CD4-positive, alpha-beta T cell treated with Interferon gamma for 1 hour (primary cell): ENCODE measurements around the gene FAM20C.
"Not testable (repeated sequence)": the region's sequence is repeated elsewhere in the genome, so short reads cannot be mapped to it uniquely, and the experiment has no call there.

Experiments used
- DNase-seq: peaks from one replicate; pipeline ENCODE4 v3.0.0-alpha.2; 2020

FAM20C gene

DNA sequence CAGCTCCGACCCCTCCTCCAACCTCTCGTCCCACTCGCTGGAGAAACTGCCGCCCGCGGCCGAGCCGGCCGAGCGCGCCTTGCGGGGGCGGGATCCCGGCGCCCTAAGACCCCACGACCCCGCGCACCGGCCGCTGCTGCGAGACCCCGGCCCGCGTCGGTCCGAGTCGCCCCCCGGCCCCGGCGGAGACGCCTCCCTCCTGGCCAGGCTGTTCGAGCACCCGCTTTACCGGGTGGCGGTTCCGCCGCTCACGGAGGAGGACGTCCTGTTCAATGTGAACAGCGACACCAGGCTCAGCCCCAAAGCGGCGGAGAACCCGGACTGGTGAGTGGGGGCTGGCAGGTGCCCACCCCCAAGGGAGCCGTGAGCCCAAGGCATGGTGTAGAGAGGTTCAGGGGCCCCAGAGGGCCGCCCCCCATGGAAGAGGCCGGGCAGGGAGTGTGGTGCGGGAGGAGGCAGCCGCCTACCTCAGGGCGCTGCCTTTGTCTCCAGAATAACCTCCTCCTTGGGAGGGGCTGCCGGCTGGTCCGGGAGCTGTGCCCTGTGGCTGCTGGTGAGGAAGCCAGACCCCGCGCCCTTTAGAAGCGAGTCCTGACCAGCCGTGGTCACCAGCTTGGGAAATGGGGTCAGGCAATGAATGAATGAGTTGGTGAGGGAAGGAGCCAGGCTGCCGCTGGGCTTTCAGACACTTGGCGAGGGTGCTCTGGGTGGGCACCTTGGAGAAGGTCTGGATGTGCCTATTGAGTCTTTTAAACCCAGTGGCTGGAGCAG lies 1.3 kb downstream of the FAM20C start:
- DNase-seq, result no peak

DNA sequence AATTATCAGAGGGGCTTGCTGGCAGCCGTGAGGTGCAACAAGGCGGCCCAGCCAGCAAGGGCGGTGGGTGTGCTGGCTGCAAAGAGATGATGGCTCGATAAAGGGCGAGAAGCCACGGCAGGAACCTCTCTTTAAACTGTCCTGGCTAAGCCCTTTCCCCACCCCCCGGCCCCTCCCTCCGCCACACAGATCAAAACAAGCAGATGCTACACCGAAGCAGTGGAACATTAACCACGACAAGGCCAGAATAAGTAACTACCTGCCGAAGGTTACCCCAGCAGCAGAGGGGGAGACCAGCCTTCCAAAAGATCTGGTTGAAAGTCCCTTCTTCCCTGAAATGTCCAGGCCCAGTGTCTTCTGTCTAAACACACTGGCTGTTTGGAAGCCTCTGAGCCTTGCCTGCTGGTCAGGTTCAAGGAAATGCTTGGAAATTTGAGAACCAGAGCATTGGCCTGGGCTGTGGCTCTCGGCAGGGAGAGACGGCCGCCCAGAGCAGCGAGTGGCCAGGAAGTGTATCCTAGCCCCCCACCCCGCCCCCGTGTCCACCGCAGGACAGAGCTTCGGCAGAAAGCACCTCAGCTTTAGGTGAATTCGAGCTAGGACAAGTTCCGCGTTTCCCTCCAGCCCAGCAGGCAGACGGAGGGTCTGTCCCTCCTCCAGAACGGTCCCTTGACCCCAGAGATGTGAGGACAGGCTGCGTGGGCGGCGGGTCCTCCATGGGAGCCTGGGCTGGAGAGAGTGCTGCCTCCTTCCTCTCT lies 2.1 kb downstream of the FAM20C start:
- DNase-seq, result no peak

DNA sequence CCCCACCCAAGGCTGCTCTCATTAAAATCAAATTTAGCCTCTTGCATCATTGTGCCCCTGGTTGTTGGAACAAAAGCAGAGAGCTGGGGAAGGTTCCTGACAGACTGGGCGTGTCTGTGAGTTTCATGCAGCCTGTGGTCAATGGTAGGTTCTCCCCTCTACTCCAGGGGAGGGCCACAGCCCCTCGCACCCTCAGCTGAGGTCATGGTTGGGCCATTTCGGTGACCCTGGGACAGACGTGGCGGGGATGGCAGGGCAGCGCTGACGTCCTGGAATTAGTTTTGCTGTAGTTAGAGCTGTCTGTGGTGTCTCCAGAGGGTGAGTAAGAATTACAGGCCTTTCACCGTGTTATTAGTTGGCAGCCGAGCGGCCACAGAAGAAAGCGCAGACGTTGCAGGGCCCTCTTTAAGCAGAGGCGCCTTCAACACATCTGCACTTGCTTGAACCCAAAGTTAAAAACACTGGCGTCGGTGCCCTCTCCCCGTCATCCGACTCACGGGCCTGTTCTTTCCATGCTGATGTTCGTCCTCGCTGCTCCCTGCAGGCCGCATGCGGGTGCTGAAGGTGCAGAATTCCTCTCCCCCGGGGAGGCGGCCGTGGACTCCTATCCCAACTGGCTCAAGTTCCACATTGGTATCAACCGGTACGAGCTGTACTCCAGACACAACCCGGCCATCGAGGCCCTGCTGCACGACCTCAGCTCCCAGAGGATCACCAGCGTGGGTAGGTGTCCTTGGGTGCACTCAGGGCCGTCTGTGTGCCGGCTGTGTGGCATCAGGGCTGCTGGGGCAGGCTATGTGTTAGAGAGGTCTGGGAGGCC lies 2.8 kb downstream of the FAM20C start:
- no peak for DNase-seq

DNA sequence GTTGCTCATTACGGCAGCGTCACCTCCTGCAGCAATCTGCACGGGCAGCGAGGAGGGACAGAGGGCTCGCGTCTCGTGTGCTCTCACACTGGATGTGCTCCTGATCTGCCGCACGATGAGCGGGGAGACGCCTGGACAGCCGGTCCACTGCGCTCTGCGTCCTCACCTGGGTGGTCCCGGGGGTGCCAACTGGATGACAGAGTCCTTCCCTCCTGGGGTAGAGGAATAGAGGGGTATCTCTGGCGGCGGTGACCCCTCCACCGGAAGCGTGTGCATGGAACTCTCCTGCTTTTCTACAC lies 3.4 kb downstream of the FAM20C start:
- DNase-seq, result no peak

DNA sequence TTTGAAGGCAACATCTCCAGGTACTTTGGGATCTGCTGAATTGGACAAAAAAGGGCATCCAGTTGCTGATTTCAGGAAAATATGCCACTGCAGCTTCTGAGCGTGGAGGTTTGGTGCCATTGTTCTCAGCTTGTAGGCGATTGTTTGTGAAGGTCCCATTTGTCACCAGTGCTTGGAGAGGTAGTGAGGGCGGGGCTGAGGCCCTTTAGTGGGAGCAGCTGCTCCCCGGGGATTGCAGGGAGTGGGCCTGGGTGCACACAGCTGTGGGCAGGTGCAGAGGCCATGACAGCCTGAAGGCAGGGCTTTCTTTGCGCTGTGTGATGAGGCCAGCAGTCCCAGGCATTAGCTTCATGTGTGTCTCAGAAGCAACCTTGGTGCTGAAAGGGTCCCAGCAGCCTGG lies 3.9 kb downstream of the FAM20C start:
- no peak for DNase-seq

DNA sequence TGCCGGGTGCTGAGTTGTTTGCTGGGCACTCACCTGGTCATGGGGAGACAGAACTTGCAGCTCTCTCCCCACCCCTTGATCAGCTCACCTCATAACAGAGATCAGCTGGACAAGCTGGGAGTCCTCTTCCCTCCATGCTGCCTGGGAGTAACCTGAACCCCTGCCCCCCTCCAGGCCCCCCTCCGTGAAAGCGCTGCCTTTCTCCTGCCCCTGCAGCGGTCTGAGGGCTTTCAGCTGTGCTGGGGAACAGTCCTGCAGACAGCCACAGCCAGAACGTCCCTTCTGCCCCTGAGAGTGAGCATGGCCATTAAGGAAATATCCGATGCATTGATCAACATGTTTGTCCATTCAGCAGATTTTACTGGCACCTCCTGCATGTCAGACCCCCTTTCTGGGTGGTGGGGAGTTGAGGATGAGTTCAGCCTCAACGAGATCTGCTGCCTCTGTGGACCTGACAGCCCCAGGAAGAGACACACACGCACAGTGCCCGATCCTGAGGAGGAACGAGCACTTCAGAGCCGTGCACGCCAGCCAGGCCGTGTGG lies 4.5 kb downstream of the FAM20C start:
- no peak for DNase-seq

DNA sequence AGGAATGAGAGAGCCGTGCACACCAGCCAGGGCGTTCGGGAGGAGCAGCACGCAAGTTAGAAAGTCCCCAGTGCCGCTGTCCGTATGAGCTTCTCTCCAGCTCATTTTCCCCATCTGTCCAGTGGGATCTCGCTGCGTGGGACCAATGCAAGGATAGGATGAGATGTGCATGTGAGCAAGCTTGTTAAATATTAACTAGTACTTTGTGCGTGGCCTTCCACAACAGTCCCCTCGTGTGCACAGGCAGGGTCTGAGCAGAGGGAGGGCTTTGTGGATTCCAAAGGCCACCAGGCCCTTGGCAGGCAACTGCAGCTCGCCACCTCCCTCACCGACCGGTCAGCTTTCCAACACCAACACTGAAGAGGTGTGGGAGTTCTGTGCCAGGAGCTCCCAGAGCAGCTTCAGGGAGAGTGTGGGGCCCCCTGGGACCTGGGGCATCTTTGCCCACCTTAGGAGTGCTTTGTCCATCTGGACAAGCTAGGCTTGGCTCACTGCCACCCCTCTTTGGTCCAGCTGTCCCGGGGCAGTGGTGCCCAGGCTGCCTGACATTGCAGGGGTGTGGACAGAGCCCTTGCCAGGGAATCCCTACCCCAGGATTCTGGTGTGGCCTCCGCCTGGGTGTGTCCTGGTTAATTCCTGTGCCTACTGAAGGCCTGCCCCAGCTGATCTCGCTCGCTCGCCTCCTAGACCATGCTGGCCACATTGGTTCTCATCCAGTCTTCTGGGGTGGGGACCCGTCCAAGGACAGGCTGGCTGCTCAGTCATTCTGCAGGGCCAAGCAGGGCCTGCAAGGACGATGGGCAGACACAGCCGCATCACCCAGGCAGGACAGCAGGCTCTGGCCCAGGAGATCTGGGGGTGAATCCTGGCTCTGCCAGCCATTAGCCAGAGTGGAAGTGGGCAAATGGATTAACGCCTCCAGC lies 5.3 kb downstream of the FAM20C start:
- DNase-seq, result no peak

DNA sequence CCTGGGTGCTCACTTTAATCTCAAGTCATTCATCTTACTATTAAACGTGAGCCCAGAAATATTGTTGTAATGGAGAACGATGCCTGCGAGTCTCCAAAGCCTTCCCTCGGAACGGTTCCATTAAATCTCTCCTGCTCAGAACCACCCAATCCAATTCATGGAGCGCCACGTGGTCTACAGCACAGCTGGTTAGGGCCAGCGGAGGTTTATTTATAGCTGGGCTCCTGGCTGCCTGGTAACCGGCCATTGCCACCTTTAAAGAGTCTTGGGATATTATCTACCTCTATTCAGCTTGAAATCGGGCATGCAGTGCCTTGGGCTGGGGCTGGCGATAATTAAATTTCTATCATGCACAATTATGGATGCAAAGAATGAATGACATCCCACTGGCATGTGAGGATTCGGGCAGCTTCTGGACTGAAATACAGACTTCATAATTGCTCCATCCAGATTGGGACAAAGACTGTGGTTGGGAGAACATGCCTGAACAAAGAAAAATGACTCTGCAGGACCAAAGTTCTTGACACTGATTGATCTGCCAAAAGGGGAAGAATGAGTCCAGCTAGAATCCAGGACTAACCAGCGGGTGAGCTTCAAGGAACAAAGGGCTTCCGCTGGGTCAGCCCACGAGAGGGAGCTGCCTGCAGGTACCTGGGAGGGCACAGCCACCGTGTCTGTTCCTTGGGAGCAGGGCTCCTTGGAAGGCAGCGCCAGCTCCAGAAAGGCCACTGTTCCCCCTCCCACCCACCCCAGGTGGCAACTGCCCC lies 7.3 kb downstream of the FAM20C start:
- no peak for DNase-seq

DNA sequence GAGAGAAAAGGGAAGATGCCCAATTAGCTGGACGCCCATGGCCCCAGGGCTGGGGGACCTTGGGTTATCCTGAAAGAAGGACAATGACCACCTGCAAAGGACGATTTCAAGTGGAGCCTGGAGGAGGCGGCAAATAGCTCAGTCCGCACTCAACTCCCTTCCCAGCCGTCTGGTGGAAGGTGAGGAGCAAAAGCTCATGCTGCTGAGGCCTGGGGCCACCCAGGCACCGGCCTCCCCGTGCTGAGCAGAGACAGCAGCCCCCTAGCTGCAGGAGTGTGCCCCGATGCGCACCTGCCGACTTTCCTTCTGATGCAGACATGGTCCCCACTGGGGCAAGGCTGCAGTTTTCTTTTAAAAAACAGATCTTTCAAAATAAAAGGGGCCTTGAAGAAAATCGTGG lies 7.9 kb downstream of the FAM20C start:
- no peak for DNase-seq

DNA sequence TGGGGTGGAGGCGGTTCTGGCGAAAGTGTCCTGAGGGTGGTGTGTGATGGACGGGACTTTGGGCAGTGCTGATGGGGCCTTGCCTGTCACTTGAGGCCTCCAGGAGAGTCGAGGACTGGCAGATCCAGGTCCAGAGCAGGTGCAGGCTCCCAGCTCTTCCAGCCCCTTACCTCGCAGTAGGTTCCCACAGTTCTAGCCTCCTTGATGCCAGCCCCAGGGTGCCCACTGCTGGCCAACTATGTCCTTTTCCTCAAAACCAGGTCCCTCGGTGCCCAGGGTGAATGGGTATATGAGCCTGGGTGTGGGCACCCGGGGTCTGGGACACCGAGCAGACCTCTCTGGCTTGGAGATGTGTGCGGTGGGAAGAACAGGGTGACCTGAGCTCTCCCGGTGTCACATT lies 8.3 kb downstream of the FAM20C start:
- no peak for DNase-seq

DNA sequence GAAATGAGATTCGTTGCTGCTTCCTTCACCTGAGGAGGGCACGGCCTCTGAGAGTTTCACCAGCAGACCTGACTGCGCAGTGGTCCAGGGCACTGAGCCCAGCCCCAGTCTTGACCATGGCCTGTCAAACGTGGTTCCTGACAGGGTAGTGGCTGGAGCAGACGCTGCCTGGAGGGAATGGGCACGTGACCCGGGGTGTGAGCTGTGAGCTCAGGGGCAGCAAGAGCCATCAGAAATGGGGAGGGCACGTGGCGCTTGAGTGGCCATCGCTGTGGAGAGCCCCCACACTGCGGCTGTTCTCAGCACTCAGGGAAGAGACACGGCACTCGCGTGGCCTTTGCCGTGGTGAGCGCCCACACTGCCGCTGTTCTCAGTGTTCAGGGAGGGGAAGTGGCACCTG lies 12.0 kb downstream of the FAM20C start:
- DNase-seq, result no peak

DNA sequence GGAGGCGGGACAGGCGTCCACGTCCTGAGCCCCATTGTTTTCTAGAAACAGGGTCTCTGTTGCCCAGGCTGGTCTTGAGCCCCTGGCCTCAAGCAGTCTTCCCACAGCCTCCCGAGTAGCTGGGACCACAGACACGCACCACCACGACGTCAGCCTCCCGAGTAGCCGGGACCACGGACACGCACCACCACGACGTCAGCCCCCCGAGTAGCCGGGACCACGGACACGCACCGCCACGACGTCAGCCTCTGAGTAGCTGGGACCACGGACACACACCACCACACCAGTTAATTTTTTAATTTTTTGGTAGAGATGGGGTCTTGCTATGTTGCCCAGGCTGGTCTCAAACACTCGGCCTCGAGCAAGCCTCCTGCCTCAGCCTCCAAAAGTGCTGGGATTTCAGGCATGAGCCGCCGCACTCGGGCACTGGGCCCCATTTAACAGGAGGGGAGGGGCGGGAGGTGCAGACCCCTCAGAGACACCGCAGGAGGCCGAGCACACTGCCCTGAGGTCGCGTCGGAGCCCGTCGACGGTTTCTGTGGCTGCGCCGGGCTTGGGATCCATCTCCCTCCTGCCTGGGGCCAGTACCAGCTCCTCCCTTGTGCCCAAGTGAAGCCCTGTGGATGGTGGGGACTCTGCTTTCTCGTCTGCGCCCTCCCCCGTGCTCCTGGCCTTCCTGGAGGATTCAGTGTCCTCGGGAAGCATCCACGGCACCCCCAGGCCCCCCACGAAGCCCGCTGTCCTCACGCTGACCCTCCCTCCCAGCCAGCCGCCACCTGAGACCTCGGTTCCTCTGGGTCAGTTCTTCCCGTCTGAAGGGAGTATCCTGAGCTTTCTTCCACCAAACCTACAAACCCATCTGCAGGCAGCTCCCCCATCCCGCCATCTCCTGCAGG lies 13.0 kb downstream of the FAM20C start:
- DNase-seq, result no peak

DNA sequence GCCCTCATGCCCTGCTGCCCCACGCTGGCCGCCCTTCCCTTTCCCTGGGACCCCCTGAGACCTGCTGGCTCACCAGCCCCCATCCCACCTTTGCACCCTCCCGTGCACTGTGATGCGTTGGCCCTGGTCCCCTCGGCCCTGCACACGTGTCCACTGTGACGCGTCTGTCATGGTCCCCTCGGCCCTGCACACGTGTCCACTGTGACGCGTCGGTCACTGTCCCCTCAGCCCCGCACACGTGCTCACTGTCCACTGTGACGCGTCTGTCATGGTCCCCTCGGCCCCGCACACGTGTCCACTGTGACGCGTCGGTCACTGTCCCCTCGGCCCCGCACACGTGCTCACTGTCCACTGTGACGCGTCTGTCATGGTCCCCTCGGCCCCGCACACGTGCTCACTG lies 14.0 kb downstream of the FAM20C start:
- not testable (repeated sequence) for DNase-seq

DNA sequence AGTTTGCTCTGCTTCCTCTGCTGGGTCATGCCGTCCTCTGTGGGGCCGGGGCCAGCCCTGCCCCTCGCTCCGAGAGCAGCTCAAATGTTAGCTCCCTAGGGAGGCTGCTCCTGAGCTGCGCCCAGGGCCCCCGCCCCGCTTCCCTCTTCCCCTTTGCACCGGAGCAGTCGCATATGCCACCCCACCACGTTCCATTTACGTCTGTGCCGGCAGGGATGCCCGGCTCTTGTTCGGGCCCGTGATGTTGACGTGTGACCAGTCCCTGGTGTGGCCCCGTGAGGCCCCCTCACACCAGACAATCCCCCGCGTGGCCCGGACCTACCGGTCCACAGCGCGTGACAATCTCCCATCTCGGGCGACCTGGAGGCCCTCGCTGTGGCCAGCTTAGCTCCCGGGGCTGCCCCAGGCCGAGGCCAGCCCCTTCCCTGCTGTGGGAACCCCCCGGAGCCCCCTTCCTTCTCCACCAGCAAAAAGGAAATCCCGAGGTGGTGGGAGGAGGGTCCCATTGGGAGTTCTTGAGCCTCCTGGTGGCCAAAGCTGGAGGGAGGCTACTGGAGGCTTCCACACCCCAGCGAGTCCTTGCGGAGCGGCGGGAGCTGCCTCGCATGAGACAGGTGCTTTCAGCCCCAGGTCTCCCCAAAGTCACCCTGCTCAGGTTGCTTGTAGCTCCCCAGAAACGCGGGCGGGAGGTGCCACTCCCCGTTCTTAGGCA lies 15.2 kb downstream of the FAM20C start:
- DNase-seq, result no peak

DNA sequence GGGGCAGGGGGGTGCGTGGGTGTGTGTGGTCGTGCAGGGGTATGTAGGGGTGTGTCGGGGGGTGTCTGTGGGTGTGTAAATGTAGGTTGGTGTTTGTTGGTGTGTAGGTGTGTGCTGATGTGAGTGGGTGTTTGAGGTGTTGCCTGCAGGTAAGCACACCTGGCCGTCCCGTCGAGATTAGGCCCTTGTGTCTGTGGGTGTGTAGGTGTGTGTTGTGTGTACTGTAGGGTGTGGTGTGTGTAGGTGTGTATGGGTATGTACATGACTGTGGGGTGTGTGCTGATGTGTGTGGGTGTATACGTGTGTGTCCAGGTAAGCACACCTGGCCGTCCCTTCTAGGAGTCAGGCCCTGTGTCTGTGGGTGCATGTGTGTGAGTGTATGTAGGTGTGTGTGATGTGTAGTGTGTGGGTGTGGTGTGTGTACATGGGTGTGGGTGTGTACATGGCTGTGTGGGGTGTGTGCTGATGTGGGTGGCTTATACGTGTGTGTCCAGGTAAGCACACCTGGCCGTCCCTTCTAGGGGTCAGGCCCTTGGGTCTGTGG lies 15.8 kb downstream of the FAM20C start:
- DNase-seq, result no peak

DNA sequence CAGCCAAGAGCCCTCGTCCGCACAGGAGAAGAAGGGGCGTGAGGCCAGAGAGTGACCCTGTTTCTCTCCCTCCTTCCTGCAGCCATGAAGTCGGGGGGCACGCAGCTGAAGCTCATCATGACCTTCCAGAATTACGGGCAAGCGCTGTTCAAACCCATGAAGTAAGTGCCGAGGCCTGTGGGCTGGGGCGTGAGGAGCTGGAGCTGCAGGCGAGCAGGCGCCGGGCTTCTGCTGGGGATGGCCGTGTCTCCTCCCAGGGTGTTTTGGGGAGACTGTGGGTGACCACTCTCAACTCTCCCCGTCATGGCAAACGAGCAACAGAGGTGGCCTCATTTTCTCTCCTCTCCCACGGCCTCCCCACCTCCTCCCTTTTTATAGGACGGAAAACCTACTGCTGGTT lies 16.4 kb downstream of the FAM20C start:
- no peak for DNase-seq

DNA sequence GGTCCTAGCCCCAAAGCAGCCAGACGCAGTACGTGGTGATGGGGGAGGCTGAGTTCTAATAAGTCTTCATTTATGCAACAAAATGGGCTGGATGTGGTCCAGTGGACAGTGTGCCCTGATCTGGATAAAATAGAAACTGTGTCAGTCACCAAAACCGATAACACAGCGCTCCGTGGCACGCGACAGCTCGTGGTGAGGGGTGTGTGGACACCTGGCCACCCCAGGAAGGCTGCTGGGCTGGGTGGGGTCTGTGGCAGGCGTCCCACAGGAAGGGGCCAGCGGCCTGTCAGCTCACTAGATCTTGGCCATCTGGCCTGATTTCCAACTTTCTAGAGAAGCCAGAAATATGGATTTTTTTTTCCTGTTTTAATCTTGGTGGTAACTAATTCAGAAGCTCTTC lies 17.0 kb downstream of the FAM20C start:
- no peak for DNase-seq

DNA sequence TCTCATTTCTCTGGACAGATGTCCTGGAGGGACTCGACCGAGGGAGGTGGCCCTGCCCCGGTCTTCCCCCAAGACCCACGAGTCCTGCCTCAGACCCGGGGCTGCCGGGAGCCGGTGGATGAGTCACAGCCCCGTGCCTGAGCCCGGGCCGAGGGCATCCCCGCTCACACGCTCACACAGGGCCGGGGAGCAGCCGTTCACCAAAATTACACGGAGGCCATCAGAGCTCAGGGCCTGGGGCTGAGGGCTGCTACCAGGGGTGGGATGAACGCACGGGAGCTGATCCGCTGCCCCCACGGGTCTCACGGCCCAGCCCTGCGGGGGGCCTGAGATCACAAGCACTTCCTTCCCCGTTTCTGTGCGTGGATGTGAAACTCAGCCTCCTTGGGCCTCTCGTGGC lies 17.5 kb downstream of the FAM20C start:
- DNase-seq, result peak; percentile 17

DNA sequence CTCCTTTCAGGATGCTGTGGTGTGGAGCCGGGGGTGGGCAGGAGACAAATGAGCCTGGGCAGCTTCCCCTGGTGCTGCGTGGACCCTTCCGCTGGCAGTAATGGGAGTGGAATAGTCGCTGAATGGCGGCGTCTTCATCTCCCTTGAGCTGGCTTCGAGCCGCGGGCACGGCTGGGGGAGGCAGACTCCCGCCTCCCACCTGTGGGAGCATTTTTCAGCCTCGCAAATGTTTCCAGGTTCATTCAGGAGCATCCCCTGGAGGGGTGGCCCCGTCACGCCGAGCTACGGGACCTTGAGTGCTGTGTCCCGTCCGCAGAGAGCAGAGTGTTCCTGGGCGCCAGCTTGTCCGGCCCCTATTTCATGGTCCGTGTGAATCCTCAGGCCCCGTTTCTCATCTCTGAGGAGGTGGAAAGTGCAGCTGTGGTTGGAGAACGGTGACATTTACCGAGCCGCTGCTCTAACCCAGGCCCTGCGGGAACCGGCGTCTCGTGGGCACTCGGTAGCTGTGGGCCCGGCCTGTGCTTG lies 18.1 kb downstream of the FAM20C start:
- no peak for DNase-seq
